H9 (cell line): ENCODE data around the gene MLYCD. TPM values are rescaled to one million over a fixed set of nuclear protein-coding genes. Genes with fewer than 3 reads are reported as not detected.

ENCODE experiments used
- DNase-seq: peaks from one replicate; pipeline ENCODE4 v3.0.0-alpha.2; 2017
- H2AFZ ChIP-seq: one replicate; pipeline ENCODE4 v1.6.1; 2013; ENCODE audit warnings: mild to moderate bottlenecking, low read length, control low read depth, moderate library complexity
- H2AK5ac ChIP-seq: 2 replicates; pipeline ENCODE4 v1.6.1; 2013; ENCODE audit warnings: low read length, control low read depth, mixed read lengths; ENCODE audit not compliant: insufficient read length
- H2BK120ac ChIP-seq: one replicate; pipeline ENCODE4 v1.6.1; 2013; ENCODE audit warnings: low read depth, mild to moderate bottlenecking, low read length, control low read depth, inconsistent platforms; ENCODE audit not compliant: poor library complexity, severe bottlenecking
- H2BK12ac ChIP-seq: 2 replicates; pipeline ENCODE4 v1.6.1; 2013; ENCODE audit warnings: low read length, control low read depth, mixed read lengths, low read depth; ENCODE audit not compliant: insufficient read length
- H2BK15ac ChIP-seq: 2 replicates; pipeline ENCODE4 v1.6.1; 2013; ENCODE audit warnings: low read depth, low read length, control low read depth
- H2BK20ac ChIP-seq: one replicate; pipeline ENCODE4 v1.6.1; 2013; ENCODE audit warnings: low read depth, mild to moderate bottlenecking, low read length, control low read depth, inconsistent platforms; ENCODE audit not compliant: poor library complexity, severe bottlenecking
- H2BK5ac ChIP-seq: 2 replicates; pipeline ENCODE4 v1.6.1; 2013; ENCODE audit warnings: low read length, control low read depth, mixed read lengths; ENCODE audit not compliant: insufficient read length
- H3K14ac ChIP-seq: 2 replicates; pipeline ENCODE4 v1.6.1; 2013; ENCODE audit warnings: low read length, control low read depth; ENCODE audit not compliant: insufficient read depth
- H3K18ac ChIP-seq: 2 replicates; pipeline ENCODE4 v1.6.1; 2013; ENCODE audit warnings: low read depth, mild to moderate bottlenecking, mixed read lengths, low read length, control low read depth; ENCODE audit not compliant: insufficient read length
- H3K23ac ChIP-seq: 2 replicates; pipeline ENCODE4 v1.6.1; 2013; ENCODE audit warnings: low read length, control low read depth, mixed read lengths, low read depth; ENCODE audit not compliant: insufficient read length
- H3K23me2 ChIP-seq: 2 replicates; pipeline ENCODE4 v1.6.1; 2013; ENCODE audit warnings: low read depth, mild to moderate bottlenecking, mixed read lengths, low read length, control low read depth; ENCODE audit not compliant: insufficient read length, poor library complexity, severe bottlenecking
- H3K27ac ChIP-seq: 2 replicates; pipeline ENCODE4 v1.5.1; 2013; ENCODE audit warnings: low read length, control low read depth, mixed read lengths, low read depth; ENCODE audit not compliant: insufficient read length
- H3K27me3 ChIP-seq: 2 replicates; pipeline ENCODE4 v1.6.1; 2013; ENCODE audit warnings: low read length, control low read depth, inconsistent platforms; ENCODE audit not compliant: insufficient read depth
- H3K4ac ChIP-seq: 2 replicates; pipeline ENCODE4 v1.6.1; 2013; ENCODE audit warnings: low read depth, mild to moderate bottlenecking, control low read depth, inconsistent platforms, low read length, moderate library complexity
- H3K4me1 ChIP-seq: 2 replicates; pipeline ENCODE4 v1.6.1; 2013; ENCODE audit warnings: low read length, control low read depth, inconsistent platforms; ENCODE audit not compliant: insufficient read depth
- H3K4me2 ChIP-seq: 2 replicates; pipeline ENCODE4 v1.6.1; 2013; ENCODE audit warnings: low read length, control low read depth, mixed read lengths; ENCODE audit not compliant: insufficient read length, insufficient read depth
- H3K56ac ChIP-seq: 2 replicates; pipeline ENCODE4 v1.6.1; 2013; ENCODE audit warnings: low read depth, mild to moderate bottlenecking, mixed read lengths, low read length, control low read depth; ENCODE audit not compliant: insufficient read length
- H3K79me1 ChIP-seq: 2 replicates; pipeline ENCODE4 v1.6.1; 2013; ENCODE audit warnings: low read depth, mild to moderate bottlenecking, moderate library complexity, low read length, control low read depth, inconsistent platforms; ENCODE audit not compliant: insufficient read depth, poor library complexity, severe bottlenecking
- H3K79me2 ChIP-seq: 2 replicates; pipeline ENCODE4 v1.6.1; 2013; ENCODE audit warnings: low read length, control low read depth, inconsistent platforms; ENCODE audit not compliant: insufficient read depth
- H3K9ac ChIP-seq: 2 replicates; pipeline ENCODE4 v1.6.1; 2013; ENCODE audit warnings: low read length, control low read depth, mixed read lengths; ENCODE audit not compliant: insufficient read length; ENCODE audit errors: extremely low read depth
- H3K9me3 ChIP-seq: one replicate; pipeline ENCODE4 v1.6.1; 2013; ENCODE audit warnings: low read depth, low read length, inconsistent platforms; ENCODE audit not compliant: control insufficient read depth
- H3T11ph ChIP-seq: one replicate; pipeline ENCODE4 v1.6.1; 2013; ENCODE audit warnings: mild to moderate bottlenecking, low read length, control low read depth, inconsistent platforms
- H4K20me1 ChIP-seq: one replicate; pipeline ENCODE4 v1.6.1; 2013; ENCODE audit not compliant: control insufficient read depth, insufficient read length, insufficient read depth
- H4K5ac ChIP-seq: 2 replicates; pipeline ENCODE4 v1.6.1; 2013; ENCODE audit warnings: low read depth, mild to moderate bottlenecking, mixed read lengths, low read length, control low read depth; ENCODE audit not compliant: insufficient read length
- H4K8ac ChIP-seq: replicated peaks from 2 replicates; pipeline ENCODE4 v1.6.1; 2013; ENCODE audit warnings: low read length, control low read depth, mixed read lengths, low read depth; ENCODE audit not compliant: insufficient read length
- H4K91ac ChIP-seq: 2 replicates; pipeline ENCODE4 v1.6.1; 2013; ENCODE audit warnings: low read depth, mild to moderate bottlenecking, moderate library complexity, mixed read lengths, low read length, control low read depth; ENCODE audit not compliant: insufficient read length
- H3K27ac Mint-ChIP-seq, 3 experiments: 2 replicates in 2 of 3; 3 replicates in 1 of 3; pipeline ENCODE4 v1.8.0; 2020 to 2021; ENCODE audit warnings: mixed read lengths in 3 of 3, mild to moderate bottlenecking in 1 of 3, moderate library complexity in 1 of 3
- H3K27me3 Mint-ChIP-seq: 2 replicates; pipeline ENCODE4 v1.8.0; 2021; ENCODE audit warnings: low read depth, mild to moderate bottlenecking, moderate library complexity, mixed read lengths
- H3K36me3 Mint-ChIP-seq, 3 experiments: 2 replicates in 2 of 3; 3 replicates in 1 of 3; pipeline ENCODE4 v1.8.0; 2020 to 2021; ENCODE audit warnings: low read depth in 3 of 3, mixed read lengths in 3 of 3; ENCODE audit not compliant: insufficient read depth in 1 of 3
- H3K4me1 Mint-ChIP-seq, 2 experiments: 2 replicates each; pipeline ENCODE4 v1.8.0; 2020; ENCODE audit warnings: mixed read lengths in 2 of 2
- H3K4me3 Mint-ChIP-seq, 2 experiments: 2 replicates in 1 of 2; 3 replicates in 1 of 2; pipeline ENCODE4 v1.8.0; 2020 to 2021; ENCODE audit warnings: mild to moderate bottlenecking in 2 of 2, mixed read lengths in 2 of 2, moderate library complexity in 1 of 2
- H3K9me3 Mint-ChIP-seq, 2 experiments: 2 replicates in 1 of 2; 3 replicates in 1 of 2; pipeline ENCODE4 v1.8.0; 2020; ENCODE audit warnings: mild to moderate bottlenecking in 2 of 2, mixed read lengths in 2 of 2, moderate library complexity in 1 of 2
- CTCF ChIP-seq: fragments of 200-600 bp; sonication (generic); conservative IDR thresholded peaks from 3 replicates; pipeline ENCODE4 v1.8.0; 2021; ENCODE audit warnings: antibody characterized with exemption, mild to moderate bottlenecking
- WGBS: extraction: QIAGEN DNeasy Blood & Tissue Kit; methylation state at CpG from one replicate; pipeline ENCODE4 v1.1.7; 2013; ENCODE audit warnings: missing lambda C conversion rate, low lambda C conversion rate, mixed read lengths; ENCODE audit not compliant: insufficient read length; ENCODE audit errors: extremely low coverage; 5-methylcytosine and 5-hydroxymethylcytosine counted together
- total RNA-seq: library from RNA; stranded (reverse); gene quantifications from 2 replicates; pipeline ENCODE4 v1.2.1, GENCODE V29; 2021

The MLYCD gene
- total RNA-seq, 1 experiment from 2014 or later, result 7.1 TPM

DNA sequence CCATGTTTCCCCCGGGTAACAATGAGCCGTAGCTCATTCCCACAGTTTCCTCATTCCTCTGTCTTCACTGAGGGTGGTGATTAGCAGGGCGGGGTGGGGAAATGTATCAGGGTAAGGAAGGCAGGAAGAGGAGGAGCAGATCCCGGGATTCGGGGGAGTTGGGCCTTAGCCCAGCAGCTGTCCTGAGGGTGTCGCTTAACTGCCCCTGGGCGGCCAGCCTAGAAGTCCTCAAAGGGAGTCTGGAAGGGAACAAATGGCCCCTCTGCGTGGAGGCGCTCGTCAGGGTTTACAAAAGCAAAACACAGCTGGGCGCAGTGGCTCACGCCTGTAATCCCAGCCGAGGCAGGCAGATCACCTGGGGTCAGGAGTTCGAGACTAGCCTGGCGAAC is 14.3 kb downstream of the MLYCD start:
- no peak overlapping the region for H3T11ph ChIP-seq
- DNase-seq, result no peak
- Mint-ChIP-seq H3K4me3 (no peak overlapping the region), H3K36me3 (peaks cover 52 to 90% (median 83%) of the 10 kb centered on the region in 3 experiments), H3K9me3 (peaks cover 5 to 6% of the 10 kb centered on the region in 2 experiments; a peak in 4 of 5 replicates), H3K27ac (peak overlapping the region in 2 of 3 experiments; percentile 66 to 77; a peak in 2 of 7 replicates), H3K27me3 (peaks cover 2% of the 10 kb centered on the region), H3K4me1 (peaks cover 15 to 22% of the 10 kb centered on the region in 2 experiments)
- H2BK15ac ChIP-seq, result no peak overlapping the region
- no peak overlapping the region for H3K4ac ChIP-seq
- no peaks in the 10 kb centered on the region for H3K23me2 ChIP-seq
- H3K9me3 ChIP-seq, result no peaks in the 10 kb centered on the region
- no peak overlapping the region for H2BK20ac ChIP-seq
- no peak overlapping the region for H2BK5ac ChIP-seq
- no peaks in the 10 kb centered on the region for H3K4me1 ChIP-seq
- H4K91ac ChIP-seq, result no peak overlapping the region
- no peak overlapping the region for H3K4me2 ChIP-seq
- no peak overlapping the region for H3K27ac ChIP-seq
- no peak for TF ChIP-seq CTCF
- H3K9ac ChIP-seq, result no peak overlapping the region
- H4K20me1 ChIP-seq, result no peaks in the 10 kb centered on the region
- H3K79me1 ChIP-seq, result no peaks in the 10 kb centered on the region
- H3K23ac ChIP-seq, result no peak overlapping the region
- WGBS, result no CpG with 5 or more reads among the region's 15 CpGs
- H3K27me3 ChIP-seq, result no peaks in the 10 kb centered on the region
- no peak overlapping the region for H3K14ac ChIP-seq
- no peak overlapping the region for H4K8ac ChIP-seq
- no peak overlapping the region for H3K18ac ChIP-seq
- no peak overlapping the region for H2BK12ac ChIP-seq
- no peaks in the 10 kb centered on the region for H3K79me2 ChIP-seq
- H4K5ac ChIP-seq, result no peak overlapping the region
- H2AK5ac ChIP-seq, result no peak overlapping the region
- no peak overlapping the region for H2BK120ac ChIP-seq
- H2AFZ ChIP-seq, result no peak overlapping the region
- no peak overlapping the region for H3K56ac ChIP-seq
